ENCODE measurements around the gene VAMP3. TPM values are rescaled to one million over a fixed set of nuclear protein-coding genes. Genes with fewer than 3 reads are reported as not detected.
A peak's percentile ranks its signal among the peaks of the same experiment; 100 is the strongest.

VAMP3 gene
- total and polyA plus RNA-seq, 9 of the 15 experiments (the other 6 are each of a cell fraction or from before 2014, with no cell fraction given) = 27.1 to 71.3 (median 47.5) TPM

- TF ChIP-seq PBX2 (CRISPR knock-in tag; IDR thresholded peaks at IDR 0.05; ENCODE audit: low read depth) = no peak
- TF ChIP-seq PBX2 (tag; conservative IDR thresholded peaks at IDR 0.05; ENCODE audit: low read depth) = peak; percentile 15; the same call in 1 of the 2 replicates
- TF ChIP-seq GATAD2B (IDR thresholded peaks at IDR 0.05; ENCODE audit: borderline replicate concordance) = no peak
- TF ChIP-seq ZNF134 (CRISPR knock-in tag; conservative IDR thresholded peaks at IDR 0.05) = no peak
- no peak for TF ChIP-seq KAT2B (IDR thresholded peaks at IDR 0.05; ENCODE audit: low read depth, low read length)
- TF ChIP-seq ZNF507 (tag; conservative IDR thresholded peaks at IDR 0.05) = no peak
- peak; percentile 79 for TF ChIP-seq L3MBTL2 (IDR thresholded peaks at IDR 0.05)
- no peak for TF ChIP-seq JUND (IDR thresholded peaks at IDR 0.05; ENCODE audit: borderline replicate concordance, low read depth, low read length)
- TF ChIP-seq JUND (tag; IDR thresholded peaks at IDR 0.05; ENCODE audit: borderline replicate concordance, low read depth, low read length) = no peak
- no peak for TF ChIP-seq KLF10 (CRISPR knock-in tag; IDR thresholded peaks at IDR 0.05)
- TF ChIP-seq PHB2 (IDR thresholded peaks at IDR 0.05; ENCODE audit: low read depth) = no peak
- peak; percentile 52 to 68 for TF ChIP-seq E2F6 (IDR thresholded peaks at IDR 0.05; ENCODE audit: borderline replicate concordance in 1 of 2, extremely low read depth in 1 of 2, insufficient read depth in 1 of 2, insufficient read length in 1 of 2, low read depth in 1 of 2, low read length in 1 of 2, poor library complexity in 1 of 2, severe bottlenecking in 1 of 2)
- TF ChIP-seq NCOA6 (IDR thresholded peaks at IDR 0.05) = no peak
- no peak for TF ChIP-seq ZNF586 (CRISPR knock-in tag; conservative IDR thresholded peaks at IDR 0.05)
- TF ChIP-seq ZNF274 (IDR thresholded peaks at IDR 0.05; ENCODE audit: borderline replicate concordance, low read depth, low read length) = no peak
- TF ChIP-seq C11orf30 (IDR thresholded peaks at IDR 0.05; ENCODE audit: low read depth) = no peak
- no peak for TF ChIP-seq HMG20A (CRISPR knock-in tag; conservative IDR thresholded peaks at IDR 0.05)
- no peak for TF ChIP-seq AFF1 (IDR thresholded peaks at IDR 0.05; ENCODE audit: low read depth in 1 of 2, partially characterized antibody in 2 of 2)
- no peak for TF ChIP-seq MCM3 (IDR thresholded peaks at IDR 0.05)
- no peak for TF ChIP-seq HNRNPLL (IDR thresholded peaks at IDR 0.05; ENCODE audit: low read depth, low read length, poor library complexity, severe bottlenecking)
- TF ChIP-seq ZNF696 (CRISPR knock-in tag; conservative IDR thresholded peaks at IDR 0.05) = no peak
- peak; percentile 48 for TF ChIP-seq MEIS2 (IDR thresholded peaks at IDR 0.05; ENCODE audit: partially characterized antibody)
Measured at GRCh38 chr1:7826363-7826762, 55.3 kb downstream of the VAMP3 start (continued).
